ENCODE measurements around the gene NUDT16L1. TPM values are rescaled to one million over a fixed set of nuclear protein-coding genes. Genes with fewer than 3 reads are reported as not detected.

Gene NUDT16L1
- total RNA-seq, 2 experiments from 2014 or later: 32.6 to 36.2 TPM

DNA sequence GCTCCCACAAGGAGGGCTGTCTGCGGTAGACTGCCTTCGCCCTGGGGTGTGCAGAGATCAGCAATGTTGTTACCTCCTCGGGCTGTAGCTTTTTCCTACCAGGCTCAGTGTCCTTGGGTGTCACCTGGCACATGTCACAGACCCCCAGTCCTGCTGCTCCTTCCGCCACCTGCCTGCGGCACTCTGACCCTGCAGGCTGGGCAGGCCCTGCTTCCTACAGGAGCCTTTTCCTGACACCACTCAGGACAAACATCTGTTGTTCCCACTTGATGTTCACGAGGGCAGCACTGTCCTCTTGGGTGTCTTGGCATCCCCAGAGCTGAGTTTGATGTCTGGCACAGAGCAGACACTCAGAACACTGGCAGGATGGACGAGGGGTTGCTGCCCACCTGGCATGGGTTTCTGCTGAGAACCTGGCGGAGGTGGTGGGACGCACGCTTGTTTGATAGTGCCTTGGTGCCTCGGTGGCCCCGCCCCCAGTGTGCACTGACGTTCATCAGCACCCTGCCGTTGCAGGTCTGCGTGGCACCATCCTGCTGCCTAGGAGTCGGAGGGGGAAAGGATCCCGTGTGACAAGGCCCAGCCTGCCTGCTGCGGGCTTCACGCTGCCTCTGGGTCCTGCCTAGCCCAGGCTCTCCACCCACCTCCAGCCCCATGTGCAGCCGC, 26.7 kb upstream of the NUDT16L1 start:
- Mint-ChIP-seq H3K4me1 (ENCODE audit: low read depth) (peaks cover 43% of the 10 kb centered on the region), H3K9me3 (ENCODE audit: insufficient read depth) (no peaks in the 10 kb centered on the region), H3K27ac (peak overlapping the region; percentile 55), H3K36me3 (ENCODE audit: low read depth) (peaks cover 38% of the 10 kb centered on the region), H3K4me3 (no peak overlapping the region), H3K27me3 (ENCODE audit: low read depth) (no peaks in the 10 kb centered on the region)
- no peak for DNase-seq
- ChIA-PET POLR2A (no interaction called here), CTCF (no interaction called here)
- no peak for ATAC-seq

DNA sequence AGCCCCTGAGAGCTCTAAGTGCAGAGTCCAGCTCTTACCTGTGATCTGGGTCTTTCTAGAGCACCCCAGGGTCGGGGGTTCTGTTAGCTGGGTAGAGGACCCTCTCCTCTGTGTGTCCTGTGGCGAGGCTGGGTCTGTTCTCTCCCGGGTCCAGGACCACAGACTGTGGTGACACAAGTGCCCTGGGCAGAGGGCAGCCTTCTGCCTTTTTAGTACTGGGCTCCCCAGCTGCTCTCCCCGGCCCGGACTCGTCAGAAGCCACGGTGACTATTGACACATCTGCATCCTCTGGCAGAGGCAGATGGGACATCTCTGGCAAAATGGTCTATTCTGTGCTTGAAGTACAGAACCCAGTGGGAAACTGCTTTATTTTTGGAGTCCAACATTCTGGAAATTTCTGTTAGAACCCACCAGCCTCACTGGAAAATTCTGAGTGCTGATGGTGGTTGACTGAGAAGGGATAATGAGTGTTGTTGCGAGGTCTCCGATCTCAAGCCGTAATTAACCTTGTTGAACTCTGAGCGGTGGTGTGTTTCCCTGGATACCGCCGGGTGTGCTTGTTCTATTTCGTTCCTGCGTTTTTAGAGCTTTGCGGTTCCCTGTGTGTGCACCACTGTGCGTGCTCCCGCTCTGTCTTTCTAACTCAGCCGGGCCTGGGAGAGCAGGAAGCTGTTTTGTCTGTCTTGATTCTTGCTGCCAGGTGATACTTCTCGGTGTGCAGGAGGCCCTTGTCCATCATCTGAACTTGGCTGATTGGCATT, 26.0 kb upstream of the NUDT16L1 start:
- Mint-ChIP-seq H3K27me3 (ENCODE audit: low read depth) (no peaks in the 10 kb centered on the region), H3K9me3 (ENCODE audit: insufficient read depth) (no peaks in the 10 kb centered on the region), H3K4me3 (no peak overlapping the region), H3K27ac (peak overlapping the region; percentile 19), H3K36me3 (ENCODE audit: low read depth) (peaks cover 40% of the 10 kb centered on the region), H3K4me1 (ENCODE audit: low read depth) (peaks cover 36% of the 10 kb centered on the region)
- ATAC-seq (no peak), DNase-seq (no peak)
- ChIA-PET POLR2A (no interaction called here), CTCF (no interaction called here)

DNA sequence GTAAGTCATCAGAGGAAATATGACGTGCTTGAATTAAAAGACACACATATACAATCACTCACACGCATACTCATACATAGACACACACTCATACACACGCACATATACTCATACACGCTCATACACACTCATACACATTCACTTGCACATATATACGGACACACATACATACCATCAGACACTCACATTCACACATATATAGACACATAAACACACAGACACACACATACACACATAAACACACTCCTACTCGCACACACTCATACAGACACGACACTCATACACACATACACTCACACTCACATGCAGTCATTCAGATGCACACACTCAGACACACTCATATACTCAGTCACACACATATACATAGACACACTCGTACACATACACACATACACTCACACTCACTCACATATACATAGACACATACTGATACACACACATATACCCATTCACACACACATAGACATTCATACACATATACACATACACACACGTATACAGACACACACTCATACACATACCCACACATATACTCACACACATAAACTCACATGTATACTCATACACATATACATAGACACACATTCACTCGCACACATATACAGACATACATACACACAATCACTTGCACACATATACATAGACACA, 24.9 kb upstream of the NUDT16L1 start:
- DNase-seq (no peak), ATAC-seq (no peak)
- H3K27me3 Mint-ChIP-seq (ENCODE audit: low read depth): no peaks in the 10 kb centered on the region
- H3K4me1 Mint-ChIP-seq (ENCODE audit: low read depth): peaks cover 27% of the 10 kb centered on the region
- POLR2A ChIA-PET: interaction anchor here (1.1 kb wide), 1 partner anchor 8 kb away, joined by 3 read pairs; no protein-coding TSS in a partner anchor
- no peak overlapping the region for H3K4me3 Mint-ChIP-seq
- H3K27ac Mint-ChIP-seq: no peak overlapping the region
- H3K9me3 Mint-ChIP-seq (ENCODE audit: insufficient read depth): no peaks in the 10 kb centered on the region
- CTCF ChIA-PET: no interaction called here
- peaks cover 36% of the 10 kb centered on the region for H3K36me3 Mint-ChIP-seq (ENCODE audit: low read depth)

DNA sequence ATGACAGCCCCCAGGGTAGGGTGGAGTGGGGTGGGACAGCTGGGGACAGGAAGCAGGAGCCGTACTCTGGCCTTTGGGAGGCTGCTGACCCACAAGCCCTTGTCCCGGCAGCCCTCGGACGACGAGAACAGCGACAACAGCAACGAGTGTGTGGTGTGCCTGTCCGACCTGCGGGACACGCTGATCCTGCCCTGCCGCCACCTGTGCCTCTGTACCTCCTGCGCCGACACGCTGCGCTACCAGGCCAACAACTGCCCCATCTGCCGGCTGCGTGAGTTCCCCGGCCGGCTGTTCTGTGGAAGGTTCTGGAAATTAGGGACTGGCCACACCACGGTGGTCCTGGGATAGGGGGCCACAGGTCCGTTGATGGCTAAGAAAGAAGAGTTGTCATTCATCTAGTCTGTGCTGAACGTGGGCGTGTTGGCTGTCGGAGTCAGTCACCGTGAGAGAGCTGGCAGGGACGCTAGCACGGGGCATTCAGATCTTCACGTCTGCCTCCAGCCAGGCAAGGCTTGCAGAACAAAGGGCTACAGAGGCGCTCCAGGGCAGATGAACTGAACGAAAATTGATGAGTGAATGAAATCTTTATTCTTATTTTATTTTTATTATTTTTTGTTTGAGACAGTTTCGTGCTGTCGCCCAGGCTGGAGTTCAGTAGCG, 19.8 kb upstream of the NUDT16L1 start:
- peaks cover 35% of the 10 kb centered on the region for H3K4me1 Mint-ChIP-seq (ENCODE audit: low read depth)
- no peak overlapping the region for H3K4me3 Mint-ChIP-seq
- POLR2A ChIA-PET: no interaction called here
- CTCF ChIA-PET: interaction anchor here (0.8 kb wide), 1 partner anchor 50 kb away, joined by 3 read pairs; no protein-coding TSS in a partner anchor
- no peak overlapping the region for H3K27ac Mint-ChIP-seq
- DNase-seq (no peak), ATAC-seq (no peak)
- H3K9me3 Mint-ChIP-seq (ENCODE audit: insufficient read depth): no peaks in the 10 kb centered on the region
- peaks cover 41% of the 10 kb centered on the region for H3K36me3 Mint-ChIP-seq (ENCODE audit: low read depth)
- H3K27me3 Mint-ChIP-seq (ENCODE audit: low read depth): no peaks in the 10 kb centered on the region

DNA sequence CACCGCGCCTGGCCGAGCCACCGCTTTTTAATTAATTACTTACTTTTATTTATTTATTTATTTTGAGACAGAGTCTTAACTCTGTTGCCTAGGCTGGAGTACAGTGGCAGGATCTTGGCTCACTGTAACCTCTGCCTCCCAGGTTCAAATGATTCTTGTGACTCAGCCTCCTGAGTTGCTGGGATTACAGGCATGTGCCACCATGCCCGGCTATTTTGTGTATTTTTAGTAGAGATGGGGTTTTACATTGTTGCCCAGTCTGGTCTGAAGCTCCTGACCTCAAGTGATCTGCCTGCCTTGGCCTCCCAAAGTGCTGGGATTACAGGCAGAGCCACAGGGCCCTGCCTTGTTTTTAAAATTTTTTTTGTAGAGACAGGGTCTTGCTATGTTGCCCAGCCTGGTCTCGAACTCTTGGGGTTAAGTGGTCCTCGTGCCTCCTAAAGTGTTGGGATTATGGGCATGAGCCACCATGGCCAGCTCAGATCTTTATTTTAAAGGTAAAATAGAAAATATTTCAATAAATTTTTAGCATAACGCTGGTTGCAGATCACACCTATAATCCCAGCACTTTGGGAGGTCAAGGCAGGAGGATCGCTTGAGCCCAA, 18.3 kb upstream of the NUDT16L1 start:
- ChIA-PET POLR2A (interaction anchor here (1.1 kb wide), 1 partner anchor 63 kb away, joined by 4 read pairs; no protein-coding TSS in a partner anchor), CTCF (interaction anchor here (0.8 to 1.2 kb wide), 2 partner anchors 10 to 48 kb away, joined by 3 read pairs; no protein-coding TSS in a partner anchor)
- no peak for DNase-seq
- H3K9me3 Mint-ChIP-seq (ENCODE audit: insufficient read depth): no peaks in the 10 kb centered on the region
- ATAC-seq: no peak
- H3K4me3 Mint-ChIP-seq: no peak overlapping the region
- H3K36me3 Mint-ChIP-seq (ENCODE audit: low read depth): peaks cover 43% of the 10 kb centered on the region
- no peaks in the 10 kb centered on the region for H3K27me3 Mint-ChIP-seq (ENCODE audit: low read depth)
- peak overlapping the region; percentile 99 for H3K27ac Mint-ChIP-seq
- H3K4me1 Mint-ChIP-seq (ENCODE audit: low read depth): peaks cover 41% of the 10 kb centered on the region

DNA sequence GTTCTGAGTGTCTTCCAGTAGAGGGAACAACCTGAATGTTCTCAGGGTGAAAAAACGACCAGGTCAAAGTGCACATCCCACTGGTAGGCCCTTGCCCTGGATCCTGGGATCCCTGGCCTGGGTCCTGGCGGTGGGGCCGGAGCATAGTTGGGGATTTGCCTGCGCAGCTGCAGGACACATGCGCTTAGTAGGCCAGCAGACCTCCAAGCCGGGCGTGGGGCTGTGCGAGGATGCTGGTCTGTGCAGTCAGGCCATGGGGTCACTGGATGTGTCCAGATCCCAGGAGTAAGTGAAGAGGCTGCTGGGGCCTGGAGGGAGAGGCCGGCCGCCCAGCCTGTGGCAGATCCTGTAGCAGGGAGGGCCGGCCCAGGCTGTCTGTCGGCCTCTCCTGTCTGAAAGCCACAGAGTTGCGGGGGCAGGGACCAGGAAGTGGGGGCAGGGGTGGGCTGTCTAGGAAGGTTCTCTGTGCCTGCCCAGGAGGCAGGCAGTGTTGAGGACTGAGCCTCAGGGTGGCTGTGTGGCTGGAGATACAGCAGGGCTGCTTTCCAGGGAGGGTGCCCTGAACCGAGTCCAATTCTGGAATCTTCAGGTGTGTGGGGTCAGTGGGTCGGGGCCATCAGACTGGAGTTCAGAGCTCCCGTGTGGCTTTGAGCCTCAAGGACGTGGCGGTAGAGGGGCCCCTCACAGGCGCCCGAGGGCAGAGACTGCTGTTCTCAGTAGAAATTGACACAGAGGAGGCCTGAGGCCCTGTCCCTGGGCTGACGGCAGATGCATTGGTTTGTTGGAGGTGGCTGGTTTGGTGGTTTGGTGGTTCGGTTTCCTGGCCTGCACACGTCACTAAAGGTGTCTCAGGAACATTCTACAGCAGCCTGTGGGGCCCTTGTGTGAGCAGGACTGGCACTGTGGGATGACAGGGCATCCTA, 17.2 kb upstream of the NUDT16L1 start:
- H3K36me3 Mint-ChIP-seq (ENCODE audit: low read depth): peaks cover 46% of the 10 kb centered on the region
- peak overlapping the region; percentile 99 for H3K27ac Mint-ChIP-seq
- DNase-seq (peak; percentile 91), ATAC-seq (peak; percentile 87)
- POLR2A ChIA-PET: interaction anchor here (0.6 to 1.5 kb wide), 9 partner anchors 15 to 358 kb away, joined by 3 to 6 read pairs (median 3); partner anchors contain the start of genes ANKS3, DNAAF8 and MGRN1
- peaks cover 45% of the 10 kb centered on the region for H3K4me1 Mint-ChIP-seq (ENCODE audit: low read depth)
- CTCF ChIA-PET: interaction anchor here (0.7 to 2.1 kb wide), 4 partner anchors 11 to 52 kb away, joined by 3 to 7 read pairs (median 3); partner anchors contain the start of gene MGRN1
- H3K4me3 Mint-ChIP-seq: peak overlapping the region; percentile 78
- no peaks in the 10 kb centered on the region for H3K27me3 Mint-ChIP-seq (ENCODE audit: low read depth)
- H3K9me3 Mint-ChIP-seq (ENCODE audit: insufficient read depth): no peaks in the 10 kb centered on the region

DNA sequence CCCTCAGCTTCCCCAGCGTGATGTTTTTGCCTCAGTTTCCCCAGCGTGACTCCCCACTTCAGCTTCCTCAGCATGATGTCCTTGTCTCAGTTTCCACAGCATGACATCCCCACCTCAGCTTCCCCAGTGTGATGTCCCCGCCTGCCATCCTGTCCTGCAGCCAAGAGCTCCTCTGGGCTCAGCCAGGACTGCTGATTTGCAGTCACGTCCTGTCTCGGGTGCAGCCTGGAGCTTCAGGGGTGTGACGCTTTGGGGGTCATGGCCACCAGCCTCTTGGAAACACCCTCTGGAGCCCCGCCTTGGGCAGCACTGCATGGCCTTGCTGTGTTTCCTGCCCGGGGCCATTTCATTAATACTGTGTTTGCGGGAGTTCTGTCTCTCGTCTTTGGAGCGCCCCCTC, 16.5 kb upstream of the NUDT16L1 start:
- ATAC-seq: peak; percentile 34
- CTCF ChIA-PET: interaction anchor here (0.7 to 2.1 kb wide), 3 partner anchors 12 to 170 kb away, joined by 3 to 7 read pairs (median 4); partner anchors contain the start of gene MGRN1
- Mint-ChIP-seq H3K9me3 (ENCODE audit: insufficient read depth) (no peaks in the 10 kb centered on the region), H3K36me3 (ENCODE audit: low read depth) (peaks cover 45% of the 10 kb centered on the region), H3K27ac (peak overlapping the region; percentile 99), H3K4me3 (peak overlapping the region; percentile 78), H3K4me1 (ENCODE audit: low read depth) (peaks cover 52% of the 10 kb centered on the region), H3K27me3 (ENCODE audit: low read depth) (no peaks in the 10 kb centered on the region)
- POLR2A ChIA-PET: interaction anchor here (0.6 to 1.5 kb wide), 9 partner anchors 16 to 836 kb away, joined by 3 to 6 read pairs (median 3); partner anchors contain the start of genes ANKS3, DNAAF8 and NUDT16L1
- DNase-seq: peak; percentile 58

DNA sequence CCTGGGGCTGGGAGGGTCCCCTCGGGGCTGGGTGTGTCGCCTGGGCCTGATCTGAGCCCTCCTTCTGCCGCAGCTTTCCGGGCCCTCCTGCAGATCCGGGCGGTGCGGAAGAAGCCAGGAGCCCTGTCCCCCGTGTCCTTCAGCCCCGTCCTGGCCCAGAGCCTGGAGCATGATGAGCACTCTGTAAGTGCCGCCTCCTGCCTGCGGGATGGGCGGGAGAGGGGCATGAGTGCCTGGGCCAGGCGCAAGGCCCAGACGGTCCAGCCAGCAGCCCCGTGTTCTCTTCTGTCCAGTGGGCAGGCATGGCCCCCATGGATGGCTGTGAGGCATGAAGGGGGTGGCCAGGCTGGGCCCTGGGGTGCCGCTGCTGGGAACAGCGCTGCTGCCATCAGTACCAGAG, 16.0 kb upstream of the NUDT16L1 start:
- Mint-ChIP-seq H3K27ac (peak overlapping the region; percentile 99), H3K4me3 (peak overlapping the region; percentile 78), H3K9me3 (ENCODE audit: insufficient read depth) (no peaks in the 10 kb centered on the region), H3K4me1 (ENCODE audit: low read depth) (peaks cover 55% of the 10 kb centered on the region), H3K27me3 (ENCODE audit: low read depth) (no peaks in the 10 kb centered on the region), H3K36me3 (ENCODE audit: low read depth) (peaks cover 43% of the 10 kb centered on the region)
- ATAC-seq (no peak), DNase-seq (no peak)
- CTCF ChIA-PET: interaction anchor here (0.7 to 2.1 kb wide), 3 partner anchors 13 to 170 kb away, joined by 3 to 7 read pairs (median 4); partner anchors contain the start of gene MGRN1
- POLR2A ChIA-PET: interaction anchor here (0.6 to 1.5 kb wide), 6 partner anchors 16 to 837 kb away, joined by 3 to 5 read pairs (median 4); partner anchors contain the start of gene NUDT16L1

DNA sequence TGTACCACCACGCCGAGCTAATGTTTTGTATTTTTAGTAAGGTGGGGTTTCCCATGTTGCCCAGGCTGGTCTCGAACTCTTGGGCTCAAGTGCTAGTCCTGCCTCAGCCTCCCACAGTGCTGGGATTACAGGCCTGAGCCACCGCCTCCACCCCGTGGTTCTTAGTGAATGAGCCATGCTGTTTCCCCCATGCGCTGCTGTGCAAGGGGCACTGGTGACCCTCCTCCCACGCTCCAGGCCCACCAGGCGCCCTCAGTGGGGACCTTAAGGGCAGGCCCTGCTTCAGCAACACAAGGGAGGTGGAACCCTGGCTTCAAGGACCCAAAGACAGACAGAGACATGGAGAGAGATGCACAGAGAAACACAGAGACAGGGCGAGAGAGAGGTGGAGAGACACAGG, 15.4 kb upstream of the NUDT16L1 start:
- POLR2A ChIA-PET: no interaction called here
- H3K9me3 Mint-ChIP-seq (ENCODE audit: insufficient read depth): no peaks in the 10 kb centered on the region
- CTCF ChIA-PET: interaction anchor here (1.1 to 2.1 kb wide), 2 partner anchors 54 to 171 kb away, joined by 4 to 7 read pairs; partner anchors contain the start of gene MGRN1
- H3K27ac Mint-ChIP-seq: peak overlapping the region; percentile 83
- ATAC-seq: no peak
- H3K4me1 Mint-ChIP-seq (ENCODE audit: low read depth): peaks cover 55% of the 10 kb centered on the region
- H3K27me3 Mint-ChIP-seq (ENCODE audit: low read depth): no peaks in the 10 kb centered on the region
- no peak for DNase-seq
- peaks cover 44% of the 10 kb centered on the region for H3K36me3 Mint-ChIP-seq (ENCODE audit: low read depth)
- H3K4me3 Mint-ChIP-seq: no peak overlapping the region

DNA sequence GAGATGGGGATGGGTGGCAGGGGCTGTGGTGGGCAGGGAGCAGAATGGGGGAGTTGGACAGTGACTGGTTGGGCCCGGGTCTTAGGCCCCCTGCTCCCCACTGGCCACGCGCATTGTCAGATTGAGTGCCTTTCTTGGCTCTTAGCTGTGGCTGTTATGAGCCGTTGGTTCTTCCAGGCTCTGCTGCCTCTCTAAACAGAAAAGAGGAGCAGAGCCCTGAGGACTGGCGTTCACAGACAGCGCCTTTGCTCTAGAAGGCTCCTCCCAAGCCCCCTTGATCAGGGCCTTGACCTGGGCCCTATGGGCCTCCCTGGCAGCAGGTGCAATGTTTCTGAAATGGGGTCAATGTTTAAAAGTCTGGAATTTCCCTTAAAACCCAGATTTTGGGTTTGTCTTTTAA, 14.8 kb upstream of the NUDT16L1 start:
- Mint-ChIP-seq H3K27me3 (ENCODE audit: low read depth) (no peaks in the 10 kb centered on the region), H3K9me3 (ENCODE audit: insufficient read depth) (no peaks in the 10 kb centered on the region), H3K4me1 (ENCODE audit: low read depth) (peaks cover 56% of the 10 kb centered on the region), H3K36me3 (ENCODE audit: low read depth) (peaks cover 44% of the 10 kb centered on the region), H3K4me3 (no peak overlapping the region), H3K27ac (peak overlapping the region; percentile 83)
- DNase-seq (no peak), ATAC-seq (no peak)
- CTCF ChIA-PET: no interaction called here
- POLR2A ChIA-PET: interaction anchor here (1.1 kb wide), 1 partner anchor 174 kb away, joined by 3 read pairs; no protein-coding TSS in a partner anchor

Data from activated CD8-positive, alpha-beta T cell treated with anti-CD3 and anti-CD28 coated beads, Interleukin-2, amount 10 ng/mL, durations not matched to agents 7 days and 5 days (primary cell).